ENCODE measurements around the gene GFAP. TPM values are rescaled to one million over a fixed set of nuclear protein-coding genes. Genes with fewer than 3 reads are reported as not detected.

Gene GFAP
- total RNA-seq, 4 donors from 2014 or later, result 0.33 to 2.3 (median 2.0) TPM; not detected in 1

- 60 to 70% methylated on average over 18 to 19 of the region's 19 CpGs for WGBS, 2 donors
- Histone ChIP-seq H3K9me3 (no peaks in the 10 kb centered on the region), H3K27me3 (no peaks in the 10 kb centered on the region), H3K4me1 (peaks cover 0 to 6% of the 10 kb centered on the region in 2 donors), H3K27ac (no peak overlapping the region), H3K4me3 (replicated peaks in 1 of 3) (no peak overlapping the region), H3K36me3 (no peaks in the 10 kb centered on the region)
- DNase-seq, result no peak
- TF ChIP-seq POLR2A (IDR thresholded peaks at IDR 0.05) (no peak), CTCF (IDR thresholded peaks at IDR 0.05) (no peak)
- intact Hi-C loops (cut with DNase I), result loop anchor here (5.0 to 10.0 kb wide), 3 partner anchors 99 to 272 kb away; no protein-coding TSS in a partner anchor
These were observed 7.6 kb upstream of the GFAP start for GRCh38 chr17:44922746-44923470.

GRCh38 chr17:44922136-44922535 is 6.8 kb upstream of the GFAP start:
- Histone ChIP-seq H3K27me3 (no peaks in the 10 kb centered on the region), H3K27ac (no peak overlapping the region), H3K9me3 (no peaks in the 10 kb centered on the region), H3K4me1 (peaks cover 0 to 13% of the 10 kb centered on the region in 2 donors), H3K4me3 (replicated peaks in 1 of 3) (no peak overlapping the region), H3K36me3 (no peaks in the 10 kb centered on the region)
- DNase-seq, result no peak
- no peak for TF ChIP-seq POLR2A (IDR thresholded peaks at IDR 0.05)
- TF ChIP-seq CTCF (IDR thresholded peaks at IDR 0.05), result no peak
- intact Hi-C loops (cut with DNase I), result loop anchor here (5.0 to 10.0 kb wide), 3 partner anchors 100 to 273 kb away; no protein-coding TSS in a partner anchor
- 74 to 87% methylated on average over 3 to 6 of the region's 6 CpGs for WGBS, 2 donors

- Histone ChIP-seq H3K36me3 (no peaks in the 10 kb centered on the region), H3K27me3 (no peaks in the 10 kb centered on the region), H3K4me3 (replicated peaks in 1 of 3) (no peak overlapping the region), H3K27ac (no peak overlapping the region), H3K4me1 (peaks cover 5 to 21% of the 10 kb centered on the region in 2 donors), H3K9me3 (no peaks in the 10 kb centered on the region)
- WGBS, 2 donors, result 63 to 64% methylated on average over 11 of the region's 11 CpGs
- intact Hi-C loops (cut with DNase I), result loop anchor here (5.0 to 10.0 kb wide), 3 partner anchors 101 to 273 kb away; no protein-coding TSS in a partner anchor
- no peak for DNase-seq
- no peak for TF ChIP-seq POLR2A (IDR thresholded peaks at IDR 0.05)
- TF ChIP-seq CTCF (IDR thresholded peaks at IDR 0.05), result no peak
These were observed 6.0 kb upstream of the GFAP start for GRCh38 chr17:44921122-44921882.

- TF ChIP-seq CTCF (IDR thresholded peaks at IDR 0.05) (no peak), POLR2A (IDR thresholded peaks at IDR 0.05) (no peak)
- no peak overlapping the region for H3K4me3 ChIP-seq (replicated peaks in 1 of 3)
- WGBS, 2 donors, result 43 to 69% methylated on average over 5 to 7 of the region's 7 CpGs
- H3K27ac ChIP-seq, result no peak overlapping the region
- no peaks in the 10 kb centered on the region for H3K36me3 ChIP-seq
- no peaks in the 10 kb centered on the region for H3K27me3 ChIP-seq
- H3K9me3 ChIP-seq, result no peaks in the 10 kb centered on the region
- intact Hi-C loops (cut with DNase I), result loop anchor here (5.0 to 10.0 kb wide), 3 partner anchors 102 to 274 kb away; no protein-coding TSS in a partner anchor
- peaks cover 7 to 28% of the 10 kb centered on the region in 2 donors for H3K4me1 ChIP-seq
- DNase-seq, result no peak
These were observed 5.3 kb upstream of the GFAP start for GRCh38 chr17:44920565-44920940.
